Embryonic facial prominence (tissue), 1 donor: ENCODE results near the gene STS.
A peak's percentile ranks its signal among the peaks of the same experiment; 100 is the strongest.
"Not testable (repeated sequence)": the region's sequence is repeated elsewhere in the genome, so short reads cannot be mapped to it uniquely, and the experiment has no call there.

Source experiments
- DNase-seq: peaks from one replicate; pipeline ENCODE4 v3.0.0-alpha.2; 2016; ENCODE audit errors: extremely low spot score

The STS gene

GRCh38 chrX:7139202-7140081 lies 8.1 kb upstream of the STS start:
- no peak for DNase-seq

- no peak for DNase-seq
Observed at GRCh38 chrX:7143076-7143475, 4.4 kb upstream of the STS start.

- DNase-seq: no peak
Observed at GRCh38 chrX:7143941-7144525, 3.5 kb upstream of the STS start.

GRCh38 chrX:7145454-7145853 lies 2.1 kb upstream of the STS start:
- DNase-seq: no peak

- no peak for DNase-seq
Observed at GRCh38 chrX:7146020-7146702, 1.4 kb upstream of the STS start.

- no peak for DNase-seq
Observed at GRCh38 chrX:7146703-7147412, 654 bp upstream of the STS start.

GRCh38 chrX:7147978-7148854 lies 704 bp downstream of the STS start, which contains the start of gene PUDP:
Gene PUDP, minus strand, starts transcription at chrX:7148153. Its CDS starts 40 bp downstream, at chrX:7148113.
- DNase-seq: peak; percentile 63

GRCh38 chrX:7149411-7149810 lies 1.9 kb downstream of the STS start:
- DNase-seq: no peak

- DNase-seq: no peak
Observed at GRCh38 chrX:7153231-7153630, 5.7 kb downstream of the STS start.

- no peak for DNase-seq
Observed at GRCh38 chrX:7154041-7154597, 6.6 kb downstream of the STS start.

- no peak for DNase-seq
Observed at GRCh38 chrX:7155163-7155562, 7.7 kb downstream of the STS start.

GRCh38 chrX:7156879-7157278 lies 9.4 kb downstream of the STS start:
- no peak for DNase-seq

GRCh38 chrX:7158468-7158990 lies 11.0 kb downstream of the STS start:
- no peak for DNase-seq

- no peak for DNase-seq
Observed at GRCh38 chrX:7159149-7159861, 11.8 kb downstream of the STS start.

- no peak for DNase-seq
Observed at GRCh38 chrX:7163146-7163677, 15.7 kb downstream of the STS start.

- DNase-seq: no peak
Observed at GRCh38 chrX:7164174-7164573, 16.7 kb downstream of the STS start.

GRCh38 chrX:7168371-7168770 lies 20.9 kb downstream of the STS start:
- no peak for DNase-seq

GRCh38 chrX:7169627-7170026 lies 22.1 kb downstream of the STS start:
- no peak for DNase-seq

GRCh38 chrX:7170898-7171297 lies 23.4 kb downstream of the STS start:
- no peak for DNase-seq

- DNase-seq: not testable (repeated sequence)
Observed at GRCh38 chrX:7178859-7179258, 31.3 kb downstream of the STS start.
